Effector memory CD4-positive, alpha-beta T cell (primary cell): ENCODE data around the gene GNMT.

Experiments used
- DNase-seq, 3 donors: peaks; one replicate each; pipeline ENCODE4 v3.0.0-alpha.2; 2020
- H3K27ac ChIP-seq: 2 replicates; pipeline ENCODE4 v1.7.0; 2013; ENCODE audit warnings: mild to moderate bottlenecking, low read length, moderate library complexity; ENCODE audit not compliant: insufficient read depth, poor library complexity, severe bottlenecking
- H3K27me3 ChIP-seq: replicated peaks from 2 replicates; pipeline ENCODE4 v1.7.0; 2013; ENCODE audit warnings: mild to moderate bottlenecking, low read length; ENCODE audit not compliant: insufficient read depth, control insufficient read depth, poor library complexity, severe bottlenecking
- H3K36me3 ChIP-seq: 2 replicates; pipeline ENCODE4 v1.7.0; 2013; ENCODE audit warnings: mild to moderate bottlenecking, low read length, moderate library complexity; ENCODE audit not compliant: control insufficient read depth, insufficient read depth
- H3K4me1 ChIP-seq: 2 replicates; pipeline ENCODE4 v1.7.0; 2013; ENCODE audit warnings: low read length, mild to moderate bottlenecking; ENCODE audit not compliant: control insufficient read depth, insufficient read depth, poor library complexity, severe bottlenecking
- H3K4me3 ChIP-seq: 2 replicates; pipeline ENCODE4 v1.7.0; 2013; ENCODE audit warnings: low read length, low read depth, mild to moderate bottlenecking; ENCODE audit not compliant: insufficient read depth, poor library complexity, severe bottlenecking
- H3K9me3 ChIP-seq: 2 replicates; pipeline ENCODE4 v1.7.0; 2013; ENCODE audit warnings: mild to moderate bottlenecking, low read length, moderate library complexity; ENCODE audit not compliant: control insufficient read depth

GNMT gene

GRCh38 chr6:42929821-42930360 is 30.7 kb upstream of the GNMT start:
- H3K4me1 ChIP-seq = peaks cover 23% of the 10 kb centered on the region
- peaks cover 19% of the 10 kb centered on the region for H3K36me3 ChIP-seq
- H3K27me3 ChIP-seq = no peaks in the 10 kb centered on the region
- no peaks in the 10 kb centered on the region for H3K9me3 ChIP-seq
- DNase-seq = peak; percentile 24 to 50 (median 39)
- H3K27ac ChIP-seq = peak overlapping the region; percentile 96
- H3K4me3 ChIP-seq = peak overlapping the region; percentile 65

GRCh38 chr6:42932412-42932811 is 28.1 kb upstream of the GNMT start:
- Histone ChIP-seq H3K36me3 (peaks cover 44% of the 10 kb centered on the region), H3K9me3 (no peaks in the 10 kb centered on the region), H3K27me3 (no peaks in the 10 kb centered on the region), H3K4me3 (no peak overlapping the region), H3K27ac (peak overlapping the region; percentile 23), H3K4me1 (peaks cover 23% of the 10 kb centered on the region)
- no peak for DNase-seq

- Histone ChIP-seq H3K36me3 (peaks cover 52% of the 10 kb centered on the region), H3K27me3 (no peaks in the 10 kb centered on the region), H3K9me3 (no peaks in the 10 kb centered on the region), H3K4me3 (no peak overlapping the region), H3K27ac (peak overlapping the region; percentile 2), H3K4me1 (peaks cover 23% of the 10 kb centered on the region)
- DNase-seq = no peak
Measured at GRCh38 chr6:42933205-42933604, 27.3 kb upstream of the GNMT start.

DNA sequence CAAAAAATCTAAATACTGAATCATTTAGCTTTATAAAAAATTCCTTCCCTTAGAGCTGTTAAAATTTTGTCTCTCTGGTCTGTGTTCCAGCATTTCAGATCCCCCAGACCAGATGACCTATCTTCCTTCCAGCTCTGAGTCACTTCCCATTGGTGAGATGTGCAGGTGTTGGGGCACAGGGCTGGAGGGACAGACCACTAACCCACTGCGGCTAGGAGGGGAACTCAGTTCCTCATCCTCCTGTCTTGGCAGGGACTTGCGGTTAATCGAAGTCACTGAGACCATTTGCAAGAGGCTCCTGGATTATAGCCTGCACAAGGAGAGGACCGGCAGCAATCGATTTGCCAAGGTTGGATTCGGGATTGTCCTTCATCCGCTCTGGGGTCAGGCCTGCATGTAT is 25.2 kb upstream of the GNMT start:
- H3K9me3 ChIP-seq = no peaks in the 10 kb centered on the region
- no peak for DNase-seq
- peaks cover 72% of the 10 kb centered on the region for H3K36me3 ChIP-seq
- no peaks in the 10 kb centered on the region for H3K27me3 ChIP-seq
- no peak overlapping the region for H3K4me3 ChIP-seq
- peaks cover 21% of the 10 kb centered on the region for H3K4me1 ChIP-seq
- no peak overlapping the region for H3K27ac ChIP-seq

- H3K36me3 ChIP-seq = peaks cover 75% of the 10 kb centered on the region
- DNase-seq = no peak
Measured at GRCh38 chr6:42936398-42936797, 24.2 kb upstream of the GNMT start.

DNA sequence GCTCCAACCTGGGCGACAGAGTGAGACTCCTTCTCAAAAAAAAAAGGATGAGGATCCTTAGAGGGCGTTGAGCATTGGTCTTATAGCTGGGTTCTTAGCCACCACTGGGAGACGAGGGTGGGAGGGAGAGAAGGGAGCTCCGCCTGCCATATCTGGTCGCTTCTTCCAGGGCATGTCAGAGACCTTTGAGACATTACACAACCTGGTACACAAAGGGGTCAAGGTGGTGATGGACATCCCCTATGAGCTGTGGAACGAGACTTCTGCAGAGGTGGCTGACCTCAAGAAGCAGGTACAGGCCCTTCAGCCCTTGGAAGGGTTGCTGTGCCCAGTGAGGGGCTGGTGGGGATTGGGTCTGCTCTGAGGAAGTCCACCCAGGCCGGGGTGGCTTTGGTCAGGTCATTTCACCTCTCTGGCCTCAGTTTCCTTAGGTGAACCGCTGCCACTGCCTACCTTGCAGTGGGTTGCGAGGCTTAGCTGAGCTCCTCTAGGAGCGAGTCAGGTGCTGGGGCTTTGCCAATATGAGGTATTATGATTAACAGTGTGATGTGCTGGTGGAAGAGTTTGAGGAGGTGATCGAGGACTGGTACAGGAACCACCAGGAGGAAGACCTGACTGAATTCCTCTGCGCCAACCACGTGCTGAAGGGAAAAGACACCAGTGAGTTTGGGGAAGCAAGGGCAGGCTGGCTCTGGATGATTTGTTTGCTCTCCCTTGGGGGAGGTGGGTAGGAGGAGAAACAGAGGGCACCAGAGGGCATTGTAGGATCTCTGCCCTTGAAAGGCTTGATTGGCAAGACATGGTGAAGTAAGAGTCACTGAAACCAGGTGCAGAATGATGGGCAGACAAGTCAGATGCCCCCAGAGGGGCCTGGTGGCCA is 22.8 kb upstream of the GNMT start:
- Histone ChIP-seq H3K36me3 (peaks cover 67% of the 10 kb centered on the region), H3K4me1 (peaks cover 6% of the 10 kb centered on the region), H3K9me3 (no peaks in the 10 kb centered on the region), H3K27ac (no peak overlapping the region), H3K4me3 (no peak overlapping the region), H3K27me3 (no peaks in the 10 kb centered on the region)
- no peak for DNase-seq

More at GRCh38 chr6:42936398-42936797, 24.2 kb upstream of the GNMT start:
- no peak overlapping the region for H3K27ac ChIP-seq
- H3K27me3 ChIP-seq = no peaks in the 10 kb centered on the region
- no peaks in the 10 kb centered on the region for H3K9me3 ChIP-seq
- no peak overlapping the region for H3K4me3 ChIP-seq
- peaks cover 10% of the 10 kb centered on the region for H3K4me1 ChIP-seq

DNA sequence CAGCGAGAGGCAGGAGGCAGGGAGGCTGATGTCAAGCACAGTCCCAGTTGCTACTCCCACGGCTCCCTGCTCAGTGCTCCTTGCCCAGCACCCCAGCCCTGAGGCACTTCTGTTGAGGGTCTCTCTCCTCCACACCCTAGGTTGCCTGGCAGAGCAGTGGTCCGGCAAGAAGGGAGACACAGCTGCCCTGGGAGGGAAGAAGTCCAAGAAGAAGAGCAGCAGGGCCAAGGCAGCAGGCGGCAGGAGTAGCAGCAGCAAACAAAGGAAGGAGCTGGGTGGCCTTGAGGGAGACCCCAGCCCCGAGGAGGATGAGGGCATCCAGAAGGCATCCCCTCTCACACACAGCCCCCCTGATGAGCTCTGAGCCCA is 22.1 kb upstream of the GNMT start:
- no peak overlapping the region for H3K4me3 ChIP-seq
- no peak for DNase-seq
- H3K4me1 ChIP-seq = no peaks in the 10 kb centered on the region
- no peaks in the 10 kb centered on the region for H3K27me3 ChIP-seq
- no peaks in the 10 kb centered on the region for H3K9me3 ChIP-seq
- H3K36me3 ChIP-seq = peaks cover 65% of the 10 kb centered on the region
- H3K27ac ChIP-seq = no peak overlapping the region

GRCh38 chr6:42938987-42939809 is 21.4 kb upstream of the GNMT start:
- Histone ChIP-seq H3K4me3 (no peak overlapping the region), H3K36me3 (peaks cover 62% of the 10 kb centered on the region), H3K4me1 (no peaks in the 10 kb centered on the region), H3K9me3 (no peaks in the 10 kb centered on the region), H3K27me3 (no peaks in the 10 kb centered on the region), H3K27ac (no peak overlapping the region)
- no peak for DNase-seq

GRCh38 chr6:42939810-42940167 is 20.8 kb upstream of the GNMT start:
- H3K36me3 ChIP-seq = peaks cover 56% of the 10 kb centered on the region
- no peak for DNase-seq
- no peaks in the 10 kb centered on the region for H3K9me3 ChIP-seq
- no peak overlapping the region for H3K4me3 ChIP-seq
- H3K27me3 ChIP-seq = no peaks in the 10 kb centered on the region
- no peaks in the 10 kb centered on the region for H3K4me1 ChIP-seq
- H3K27ac ChIP-seq = no peak overlapping the region
